Keratinocyte (primary cell): ENCODE data around the gene DDX52. TPM values are rescaled to one million over a fixed set of nuclear protein-coding genes. Genes with fewer than 3 reads are reported as not detected.
A peak's percentile ranks its signal among the peaks of the same experiment; 100 is the strongest.

Experiments used
- DNase-seq: peaks from one replicate; pipeline ENCODE4 v3.0.0-alpha.2; 2011; ENCODE audit warnings: low read depth, missing footprints, low spot score
- FAIRE-seq: peaks from 2 replicates; lab custom pipeline; 2011; peaks lifted over from hg19 to GRCh38; lab: Jason Lieb, UNC
- H2AFZ ChIP-seq: 2 replicates; pipeline ENCODE4 v1.6.0; 2012; ENCODE audit warnings: low read length, control low read depth, inconsistent platforms; ENCODE audit not compliant: control insufficient read depth
- H3K27ac ChIP-seq: 2 replicates; pipeline ENCODE4 v1.5.1; 2011; ENCODE audit warnings: low read length; ENCODE audit not compliant: control insufficient read depth, insufficient read depth
- H3K27me3 ChIP-seq: 3 replicates; pipeline ENCODE4 v1.6.0; 2011; ENCODE audit warnings: low read length; ENCODE audit not compliant: control insufficient read depth, insufficient read depth; ENCODE audit errors: extremely low read depth
- H3K36me3 ChIP-seq, 2 experiments: 2 replicates in 1 of 2; 3 replicates in 1 of 2; pipeline ENCODE4 v1.5.1; 2011; ENCODE audit warnings: low read length in 2 of 2, mild to moderate bottlenecking in 1 of 2; ENCODE audit not compliant: control insufficient read depth in 2 of 2, insufficient read depth in 2 of 2; ENCODE audit errors: extremely low read depth in 1 of 2
- H3K4me1 ChIP-seq: 3 replicates; pipeline ENCODE4 v1.5.1; 2011; ENCODE audit warnings: low read length; ENCODE audit not compliant: control insufficient read depth, insufficient read depth; ENCODE audit errors: extremely low read depth
- H3K4me2 ChIP-seq: 3 replicates; pipeline ENCODE4 v1.6.0; 2011; ENCODE audit warnings: low read depth, low read length; ENCODE audit not compliant: control insufficient read depth, insufficient read depth; ENCODE audit errors: extremely low read depth
- H3K4me3 ChIP-seq, 3 experiments: fragments of 200-600 bp in 1 of 3; sonication (generic) in 1 of 3; 2 replicates in 2 of 3; 3 replicates in 1 of 3; pipeline ENCODE4 v1.5.1; 2011 to 2016; ENCODE audit warnings: low read length in 3 of 3, mild to moderate bottlenecking in 3 of 3, control low read depth in 2 of 3, inconsistent platforms in 1 of 3, low read depth in 1 of 3, mixed read lengths in 1 of 3, mixed run types in 1 of 3, moderate library complexity in 1 of 3; ENCODE audit not compliant: control insufficient read depth in 2 of 3, insufficient read depth in 2 of 3; ENCODE audit errors: extremely low read depth in 1 of 3
- H3K79me2 ChIP-seq: 2 replicates; pipeline ENCODE4 v1.6.0; 2012; ENCODE audit warnings: low read length; ENCODE audit not compliant: control insufficient read depth, insufficient read depth
- H3K9ac ChIP-seq: 3 replicates; pipeline ENCODE4 v1.6.0; 2011; ENCODE audit warnings: low read length; ENCODE audit not compliant: control insufficient read depth, insufficient read depth; ENCODE audit errors: extremely low read depth
- H3K9me1 ChIP-seq: 3 replicates; pipeline ENCODE4 v1.6.0; 2011; ENCODE audit warnings: low read length; ENCODE audit not compliant: control insufficient read depth, insufficient read depth; ENCODE audit errors: extremely low read depth
- H3K9me3 ChIP-seq: 2 replicates; pipeline ENCODE4 v1.5.1; 2012; ENCODE audit warnings: low read depth, low read length; ENCODE audit not compliant: control insufficient read depth
- H4K20me1 ChIP-seq: 3 replicates; pipeline ENCODE4 v1.6.0; 2011; ENCODE audit warnings: low read length; ENCODE audit not compliant: control insufficient read depth, insufficient read depth; ENCODE audit errors: extremely low read depth
- EZH2 ChIP-seq: IDR thresholded peaks from one replicate; pipeline ENCODE4 v1.6.1; 2012; ENCODE audit warnings: inconsistent platforms, mild to moderate bottlenecking, low read length, moderate library complexity
- dilution Hi-C: fragments of 300-500 bp; cut with MboI; formaldehyde crosslinking; loops from one replicate; pipeline ENCODE4 v1.7.0; 2020; ENCODE audit warnings: low sequenced_read_pairs; ENCODE audit not compliant: extremely low pct_ligation_motif_present
- polyA plus RNA-seq, 5 experiments: library from polyadenylated mRNA; depleted of rRNA in 3 of 5; stranded (reverse) in 3 of 5; stranded (forward) in 1 of 5; unstranded in 1 of 5; fragments of >200 nt; gene quantifications; 1 replicate in 1 of 5; 2 replicates in 3 of 5; 3 replicates in 1 of 5; pipeline versions ENCODE4 v1.2.1 to v1.2.3, GENCODE V29; 2011 to 2012; ENCODE audit warnings: missing spikeins in 2 of 5, low read depth in 1 of 5, low replicate concordance in 1 of 5
- TF ChIP-seq, protein P1 (sequence below), 3 experiments: IDR thresholded peaks in 1 of 3; conservative IDR thresholded peaks in 1 of 3; optimal IDR thresholded peaks in 1 of 3; 2 replicates in 2 of 3; 3 replicates in 1 of 3; pipeline versions ENCODE3 to v1.5.1; 2011; ENCODE audit warnings: low read length in 3 of 3, mild to moderate bottlenecking in 3 of 3, moderate library complexity in 2 of 3, control low read depth in 1 of 3, inconsistent platforms in 1 of 3; ENCODE audit not compliant: insufficient read depth in 2 of 3; ENCODE audit errors: extremely low read depth in 1 of 3

DDX52 gene
- polyA plus RNA-seq, 1 donor (not counting 4 experiments of a cell fraction or from before 2014, with no cell fraction given), result 21.8 TPM

- peak overlapping the region in 1 of 3 experiments; percentile 7 for H3K4me3 ChIP-seq
- H3K79me2 ChIP-seq, result peaks cover 27% of the 10 kb centered on the region
- no peak overlapping the region for H2AFZ ChIP-seq
- no peaks in the 10 kb centered on the region for H4K20me1 ChIP-seq
- H3K4me1 ChIP-seq, result peaks cover 18% of the 10 kb centered on the region
- TF ChIP-seq, protein P1, sequence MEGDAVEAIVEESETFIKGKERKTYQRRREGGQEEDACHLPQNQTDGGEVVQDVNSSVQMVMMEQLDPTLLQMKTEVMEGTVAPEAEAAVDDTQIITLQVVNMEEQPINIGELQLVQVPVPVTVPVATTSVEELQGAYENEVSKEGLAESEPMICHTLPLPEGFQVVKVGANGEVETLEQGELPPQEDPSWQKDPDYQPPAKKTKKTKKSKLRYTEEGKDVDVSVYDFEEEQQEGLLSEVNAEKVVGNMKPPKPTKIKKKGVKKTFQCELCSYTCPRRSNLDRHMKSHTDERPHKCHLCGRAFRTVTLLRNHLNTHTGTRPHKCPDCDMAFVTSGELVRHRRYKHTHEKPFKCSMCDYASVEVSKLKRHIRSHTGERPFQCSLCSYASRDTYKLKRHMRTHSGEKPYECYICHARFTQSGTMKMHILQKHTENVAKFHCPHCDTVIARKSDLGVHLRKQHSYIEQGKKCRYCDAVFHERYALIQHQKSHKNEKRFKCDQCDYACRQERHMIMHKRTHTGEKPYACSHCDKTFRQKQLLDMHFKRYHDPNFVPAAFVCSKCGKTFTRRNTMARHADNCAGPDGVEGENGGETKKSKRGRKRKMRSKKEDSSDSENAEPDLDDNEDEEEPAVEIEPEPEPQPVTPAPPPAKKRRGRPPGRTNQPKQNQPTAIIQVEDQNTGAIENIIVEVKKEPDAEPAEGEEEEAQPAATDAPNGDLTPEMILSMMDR (optimal IDR thresholded peaks at IDR 0.05 in 1 of 3, IDR thresholded peaks at IDR 0.05 in 1 of 3, conservative IDR thresholded peaks at IDR 0.05 in 1 of 3; ENCODE audit: extremely low read depth in 1 of 3, insufficient read depth in 2 of 3, low read length in 3 of 3), result no peak
- no peak for TF ChIP-seq EZH2
- no peaks in the 10 kb centered on the region for H3K9me3 ChIP-seq
- H3K9ac ChIP-seq, result no peak overlapping the region
- FAIRE-seq (no peak), DNase-seq (no peak)
- H3K4me2 ChIP-seq, result no peak overlapping the region
- no peaks in the 10 kb centered on the region for H3K36me3 ChIP-seq
- no peak overlapping the region for H3K27ac ChIP-seq
- no peaks in the 10 kb centered on the region for H3K9me1 ChIP-seq
- H3K27me3 ChIP-seq, result no peaks in the 10 kb centered on the region
- dilution Hi-C loops, result no loop called here
Observed at GRCh38 chr17:37605081-37605480, 38.2 kb downstream of the DDX52 start.

GRCh38 chr17:37604556-37604955 is 38.7 kb downstream of the DDX52 start:
- H3K4me3 ChIP-seq, result no peak overlapping the region
- no peak overlapping the region for H2AFZ ChIP-seq
- H3K9me1 ChIP-seq, result no peaks in the 10 kb centered on the region
- H3K27ac ChIP-seq, result no peak overlapping the region
- H4K20me1 ChIP-seq, result no peaks in the 10 kb centered on the region
- TF ChIP-seq, protein P1 (optimal IDR thresholded peaks at IDR 0.05 in 1 of 3, IDR thresholded peaks at IDR 0.05 in 1 of 3, conservative IDR thresholded peaks at IDR 0.05 in 1 of 3; ENCODE audit: extremely low read depth in 1 of 3, insufficient read depth in 2 of 3, low read length in 3 of 3), result no peak
- no peak for TF ChIP-seq EZH2
- no peak overlapping the region for H3K4me2 ChIP-seq
- DNase-seq (no peak), FAIRE-seq (no peak)
- peaks cover 14% of the 10 kb centered on the region for H3K4me1 ChIP-seq
- dilution Hi-C loops, result no loop called here
- peaks cover 27% of the 10 kb centered on the region for H3K79me2 ChIP-seq
- no peaks in the 10 kb centered on the region for H3K9me3 ChIP-seq
- no peak overlapping the region for H3K9ac ChIP-seq
- no peaks in the 10 kb centered on the region for H3K36me3 ChIP-seq
- no peaks in the 10 kb centered on the region for H3K27me3 ChIP-seq
